CD4-positive, alpha-beta T cell (primary cell): Measurements from ENCODE around the gene HDAC9. TPM values are rescaled to one million over a fixed set of nuclear protein-coding genes. Genes with fewer than 3 reads are reported as not detected.
"Not testable (repeated sequence)": the region's sequence is repeated elsewhere in the genome, so short reads cannot be mapped to it uniquely, and the experiment has no call there.

ENCODE experiments used
- ATAC-seq: fragments of 200-7000 bp; cut with Tn5 transposase; one replicate; pipeline ENCODE4 v1.10.0; 2022; ENCODE audit warnings: mild to moderate bottlenecking; ENCODE audit not compliant: poor library complexity
- CTCF ChIA-PET: fragments of 350-600 bp; sonication (Branson Sonifier 250); formaldehyde crosslinking; loops from one replicate; lab custom pipeline; 2021; ENCODE audit warnings: antibody characterized with exemption, inconsistent platforms; lab: Charles Lee
- POLR2A ChIA-PET: fragments of 350-600 bp; sonication (Branson Sonifier 250); formaldehyde crosslinking; loops from one replicate; lab custom pipeline; 2021; ENCODE audit warnings: antibody characterized with exemption, inconsistent platforms; lab: Charles Lee
- DNase-seq, 14 experiments: peaks; one replicate each; pipeline ENCODE4 v3.0.0-alpha.2; 2013 to 2020; ENCODE audit warnings: mixed read lengths in 2 of 14
- H3K27ac ChIP-seq, 2 donors: one replicate each; pipeline versions ENCODE4 v1.5.1 to v1.7.0; 2013; ENCODE audit warnings: low read length in 2 of 2, low read depth in 1 of 2, mild to moderate bottlenecking in 1 of 2
- H3K27me3 ChIP-seq, 2 experiments: 1 replicate in 1 of 2; 2 replicates in 1 of 2; pipeline versions ENCODE4 v1.6.1 to v1.7.0; 2013; ENCODE audit warnings: low read length in 2 of 2, control low read depth in 1 of 2, mild to moderate bottlenecking in 1 of 2, moderate library complexity in 1 of 2; ENCODE audit not compliant: insufficient read depth in 2 of 2, control insufficient read depth in 1 of 2
- H3K36me3 ChIP-seq: one replicate; pipeline ENCODE4 v1.6.1; 2013; ENCODE audit warnings: low read length, control low read depth; ENCODE audit not compliant: insufficient read depth
- H3K4me1 ChIP-seq: one replicate; pipeline ENCODE4 v1.6.1; 2013; ENCODE audit warnings: low read length, control low read depth; ENCODE audit not compliant: insufficient read depth
- H3K4me3 ChIP-seq: one replicate; pipeline ENCODE4 v1.5.1; 2013; ENCODE audit warnings: mild to moderate bottlenecking, low read length, moderate library complexity
- H3K9me3 ChIP-seq, 2 experiments: 1 replicate in 1 of 2; 2 replicates in 1 of 2; pipeline versions ENCODE4 v1.6.1 to v1.7.0; 2013; ENCODE audit warnings: low read length in 2 of 2, mild to moderate bottlenecking in 2 of 2, control low read depth in 1 of 2, moderate library complexity in 1 of 2; ENCODE audit not compliant: control insufficient read depth in 1 of 2, insufficient read depth in 1 of 2
- H3K27ac Mint-ChIP-seq: one replicate; pipeline ENCODE4 v1.8.0; 2020; ENCODE audit warnings: mixed read lengths
- H3K27me3 Mint-ChIP-seq: one replicate; pipeline ENCODE4 v1.8.0; 2021; ENCODE audit warnings: mixed read lengths
- H3K36me3 Mint-ChIP-seq: one replicate; pipeline ENCODE4 v1.8.0; 2021; ENCODE audit warnings: low read depth, mixed read lengths
- H3K4me1 Mint-ChIP-seq: one replicate; pipeline ENCODE4 v1.8.0; 2021; ENCODE audit warnings: low read depth, mixed read lengths
- H3K4me3 Mint-ChIP-seq: one replicate; pipeline ENCODE4 v1.8.0; 2020; ENCODE audit warnings: mild to moderate bottlenecking, mixed read lengths
- H3K9me3 Mint-ChIP-seq: one replicate; pipeline ENCODE4 v1.8.0; 2020; ENCODE audit warnings: mixed read lengths
- intact Hi-C, 2 experiments: fragments of 100-400 bp; cut with DNase I in 1 of 2; cut with micrococcal nuclease in 1 of 2; formaldehyde crosslinking; loops; one replicate each; pipeline versions ENCODE4 v1.15.1 to v1.9.0; 2023 to 2025; cut with DNase I, micrococcal nuclease
- total RNA-seq, 174 experiments: library from RNA in 2 of 174; stranded (reverse) in 2 of 174; gene quantifications; one replicate each; pipeline ENCODE4 v1.2.3 and lab custom pipeline; 2021 to 2026
- TF ChIP-seq, protein P1 (sequence below): fragments of 200-600 bp; IDR thresholded peaks from one replicate; pipeline ENCODE4 v1.8.0; 2022; ENCODE audit warnings: antibody characterized with exemption, mild to moderate bottlenecking

HDAC9 gene
- total RNA-seq, 2 experiments from 2014 or later, result 0.73 to 1.2 TPM

DNA sequence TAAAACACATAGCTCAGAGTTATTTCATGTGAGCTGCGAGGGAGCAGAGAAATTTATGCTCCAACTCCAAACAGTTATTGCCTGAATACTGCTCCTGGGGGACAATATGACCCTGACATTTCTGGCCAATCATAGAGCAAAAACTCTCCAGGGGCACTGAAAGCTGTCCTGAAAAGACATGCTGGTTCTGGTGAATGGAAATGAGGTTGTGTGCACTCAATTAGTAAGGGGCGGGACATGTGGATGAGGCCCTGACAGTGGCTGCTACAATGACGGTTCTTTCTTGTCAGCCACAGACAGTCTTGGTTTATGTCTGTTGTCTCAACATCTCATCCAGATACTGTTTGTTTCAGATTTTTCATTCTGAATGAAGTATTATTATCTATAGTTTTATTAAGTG, 470.1 kb downstream of the HDAC9 start:
- ChIA-PET POLR2A (no interaction called here), CTCF (no interaction called here)

GRCh38 chr7:18967755-18968154, 472.2 kb downstream of the HDAC9 start:
- H3K4me1 ChIP-seq, intact Hi-C loops, ATAC-seq, DNase-seq, H3K4me1 Mint-ChIP-seq, H3K36me3 ChIP-seq, CTCF ChIA-PET, H3K4me3 Mint-ChIP-seq, H3K27me3 ChIP-seq, H3K36me3 Mint-ChIP-seq, POLR2A ChIA-PET, H3K27ac Mint-ChIP-seq, H3K27ac ChIP-seq, H3K27me3 Mint-ChIP-seq, H3K4me3 ChIP-seq, H3K9me3 Mint-ChIP-seq: not testable (repeated sequence)
- peaks cover 0 to 17% of the 10 kb centered on the region in 2 experiments for H3K9me3 ChIP-seq

More for the DNA sequence above, 470.1 kb downstream of the HDAC9 start:
- Mint-ChIP-seq H3K4me1 (no peaks in the 10 kb centered on the region), H3K27ac (no peak overlapping the region), H3K36me3 (no peaks in the 10 kb centered on the region), H3K27me3 (no peaks in the 10 kb centered on the region), H3K9me3 (peaks cover 5% of the 10 kb centered on the region), H3K4me3 (no peak overlapping the region)
- Histone ChIP-seq H3K4me3 (no peak overlapping the region), H3K4me1 (no peaks in the 10 kb centered on the region), H3K27ac (no peak overlapping the region), H3K27me3 (no peaks in the 10 kb centered on the region), H3K36me3 (no peaks in the 10 kb centered on the region), H3K9me3 (peaks cover 0 to 14% of the 10 kb centered on the region in 2 experiments)
- ATAC-seq (no peak), DNase-seq (no peak)
- TF ChIP-seq, protein P1, sequence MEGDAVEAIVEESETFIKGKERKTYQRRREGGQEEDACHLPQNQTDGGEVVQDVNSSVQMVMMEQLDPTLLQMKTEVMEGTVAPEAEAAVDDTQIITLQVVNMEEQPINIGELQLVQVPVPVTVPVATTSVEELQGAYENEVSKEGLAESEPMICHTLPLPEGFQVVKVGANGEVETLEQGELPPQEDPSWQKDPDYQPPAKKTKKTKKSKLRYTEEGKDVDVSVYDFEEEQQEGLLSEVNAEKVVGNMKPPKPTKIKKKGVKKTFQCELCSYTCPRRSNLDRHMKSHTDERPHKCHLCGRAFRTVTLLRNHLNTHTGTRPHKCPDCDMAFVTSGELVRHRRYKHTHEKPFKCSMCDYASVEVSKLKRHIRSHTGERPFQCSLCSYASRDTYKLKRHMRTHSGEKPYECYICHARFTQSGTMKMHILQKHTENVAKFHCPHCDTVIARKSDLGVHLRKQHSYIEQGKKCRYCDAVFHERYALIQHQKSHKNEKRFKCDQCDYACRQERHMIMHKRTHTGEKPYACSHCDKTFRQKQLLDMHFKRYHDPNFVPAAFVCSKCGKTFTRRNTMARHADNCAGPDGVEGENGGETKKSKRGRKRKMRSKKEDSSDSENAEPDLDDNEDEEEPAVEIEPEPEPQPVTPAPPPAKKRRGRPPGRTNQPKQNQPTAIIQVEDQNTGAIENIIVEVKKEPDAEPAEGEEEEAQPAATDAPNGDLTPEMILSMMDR, result no peak
- intact Hi-C loops, result no loop called here

GRCh38 chr7:18971839-18972238, 476.3 kb downstream of the HDAC9 start:
- no peak for ATAC-seq
- intact Hi-C loops, result no loop called here
- Mint-ChIP-seq H3K27me3 (no peaks in the 10 kb centered on the region), H3K4me3 (no peak overlapping the region), H3K9me3 (peaks cover 11% of the 10 kb centered on the region), H3K27ac (no peak overlapping the region), H3K36me3 (no peaks in the 10 kb centered on the region), H3K4me1 (no peaks in the 10 kb centered on the region)
- TF ChIP-seq, protein P1, result no peak
- Histone ChIP-seq H3K4me3 (no peak overlapping the region), H3K27me3 (no peaks in the 10 kb centered on the region), H3K4me1 (no peaks in the 10 kb centered on the region), H3K27ac (no peak overlapping the region), H3K36me3 (no peaks in the 10 kb centered on the region), H3K9me3 (peaks cover 0 to 12% of the 10 kb centered on the region in 2 experiments)
- DNase-seq, result no peak
- ChIA-PET POLR2A (no interaction called here), CTCF (no interaction called here)

DNA sequence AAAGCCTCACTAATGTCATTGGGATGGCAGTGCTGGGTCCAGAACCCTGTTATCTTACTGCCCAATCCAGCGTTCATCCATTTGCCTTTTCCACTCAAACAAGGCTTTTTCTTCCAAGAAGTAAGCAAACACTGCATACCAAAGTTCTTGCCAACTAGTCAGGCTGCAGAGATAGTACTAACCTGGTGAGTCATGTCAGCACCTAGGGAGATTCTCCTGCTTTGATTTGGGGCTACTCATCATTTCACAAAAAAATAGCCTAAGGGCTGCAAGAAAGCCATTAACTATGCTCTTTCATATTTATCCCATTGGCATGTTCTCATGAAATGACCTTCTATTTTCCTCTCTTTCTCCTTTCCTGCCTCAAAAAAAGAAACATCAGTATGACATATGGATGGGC, 479.3 kb downstream of the HDAC9 start:
- Mint-ChIP-seq H3K27me3 (no peaks in the 10 kb centered on the region), H3K9me3 (peaks cover 11% of the 10 kb centered on the region), H3K4me3 (no peak overlapping the region), H3K27ac (no peak overlapping the region), H3K36me3 (no peaks in the 10 kb centered on the region), H3K4me1 (no peaks in the 10 kb centered on the region)
- Histone ChIP-seq H3K27me3 (no peaks in the 10 kb centered on the region), H3K36me3 (no peaks in the 10 kb centered on the region), H3K27ac (no peak overlapping the region), H3K9me3 (peaks cover 0 to 3% of the 10 kb centered on the region in 2 experiments), H3K4me1 (no peaks in the 10 kb centered on the region), H3K4me3 (no peak overlapping the region)
- intact Hi-C loops, result no loop called here
- ChIA-PET CTCF (no interaction called here), POLR2A (no interaction called here)
- DNase-seq, result no peak
- TF ChIP-seq, protein P1, result no peak
- no peak for ATAC-seq
